Trophoblast cell (in vitro differentiated cells and primary cell): Measurements from ENCODE around the gene C15orf39. TPM values are rescaled to one million over a fixed set of nuclear protein-coding genes. Genes with fewer than 3 reads are reported as not detected.

ENCODE experiments used
- DNase-seq, 2 donors: peaks; one replicate each; pipeline ENCODE4 v3.0.0-alpha.2; 2016
- H2AFZ ChIP-seq: 2 replicates; pipeline ENCODE4 v1.6.1; 2013; ENCODE audit warnings: low read length, moderate library complexity, mild to moderate bottlenecking; ENCODE audit not compliant: insufficient read depth, poor library complexity
- H2AK5ac ChIP-seq: 2 replicates; pipeline ENCODE4 v1.6.1; 2013; ENCODE audit warnings: mild to moderate bottlenecking, low read length
- H2BK120ac ChIP-seq: 2 replicates; pipeline ENCODE4 v1.6.1; 2013; ENCODE audit warnings: low read length, mild to moderate bottlenecking, moderate library complexity; ENCODE audit not compliant: insufficient read depth, poor library complexity
- H2BK12ac ChIP-seq: 2 replicates; pipeline ENCODE4 v1.6.1; 2013; ENCODE audit warnings: mild to moderate bottlenecking, low read length, moderate library complexity
- H2BK5ac ChIP-seq: 2 replicates; pipeline ENCODE4 v1.6.1; 2013; ENCODE audit warnings: low read length, low read depth, moderate library complexity, mild to moderate bottlenecking; ENCODE audit not compliant: poor library complexity
- H3K14ac ChIP-seq: 2 replicates; pipeline ENCODE4 v1.6.1; 2013; ENCODE audit warnings: mild to moderate bottlenecking, low read length
- H3K18ac ChIP-seq: 2 replicates; pipeline ENCODE4 v1.6.1; 2013; ENCODE audit warnings: mild to moderate bottlenecking, low read length
- H3K23ac ChIP-seq: 2 replicates; pipeline ENCODE4 v1.6.1; 2013; ENCODE audit warnings: low read length
- H3K27ac ChIP-seq: 2 replicates; pipeline ENCODE4 v1.5.1; 2013; ENCODE audit warnings: low read depth, mild to moderate bottlenecking, inconsistent platforms, low read length, moderate library complexity
- H3K27me3 ChIP-seq: 2 replicates; pipeline ENCODE4 v1.6.1; 2013; ENCODE audit warnings: inconsistent platforms, mild to moderate bottlenecking, low read length, moderate library complexity; ENCODE audit not compliant: insufficient read depth
- H3K36me3 ChIP-seq, 2 experiments: 1 replicate in 1 of 2; 2 replicates in 1 of 2; pipeline ENCODE4 v1.6.1; 2013; ENCODE audit warnings: low read length in 2 of 2, mild to moderate bottlenecking in 2 of 2, moderate library complexity in 1 of 2; ENCODE audit not compliant: insufficient read depth in 2 of 2, control insufficient read depth in 1 of 2
- H3K4ac ChIP-seq: 2 replicates; pipeline ENCODE4 v1.6.1; 2013; ENCODE audit warnings: low read depth, mild to moderate bottlenecking, low read length, moderate library complexity
- H3K4me1 ChIP-seq, 2 experiments: 1 replicate in 1 of 2; 2 replicates in 1 of 2; pipeline ENCODE4 v1.6.1; 2013; ENCODE audit warnings: low read length in 2 of 2, mild to moderate bottlenecking in 2 of 2, moderate library complexity in 1 of 2; ENCODE audit not compliant: insufficient read depth in 2 of 2, control insufficient read depth in 1 of 2
- H3K4me2 ChIP-seq: 2 replicates; pipeline ENCODE4 v1.6.1; 2013; ENCODE audit warnings: inconsistent platforms, mild to moderate bottlenecking, low read length, moderate library complexity
- H3K4me3 ChIP-seq: 2 replicates; pipeline ENCODE4 v1.5.1; 2013; ENCODE audit warnings: mild to moderate bottlenecking, low read depth, low read length, inconsistent platforms
- H3K79me1 ChIP-seq: one replicate; pipeline ENCODE4 v1.6.1; 2013; ENCODE audit warnings: low read length
- H3K79me2 ChIP-seq: 2 replicates; pipeline ENCODE4 v1.6.1; 2013; ENCODE audit warnings: low read length, mild to moderate bottlenecking; ENCODE audit not compliant: control insufficient read depth, insufficient read depth, poor library complexity
- H3K9ac ChIP-seq: 2 replicates; pipeline ENCODE4 v1.6.1; 2013; ENCODE audit warnings: mild to moderate bottlenecking, low read length
- H3K9me3 ChIP-seq: 2 replicates; pipeline ENCODE4 v1.6.1; 2013; ENCODE audit warnings: low read depth, mild to moderate bottlenecking, control low read depth, inconsistent platforms, low read length; ENCODE audit not compliant: insufficient read depth
- H4K12ac ChIP-seq: 2 replicates; pipeline ENCODE4 v1.6.1; 2013; ENCODE audit warnings: low read depth, mild to moderate bottlenecking, low read length, moderate library complexity
- H4K8ac ChIP-seq: 2 replicates; pipeline ENCODE4 v1.6.1; 2013; ENCODE audit warnings: low read depth, mild to moderate bottlenecking, low read length, moderate library complexity
- H4K91ac ChIP-seq: one replicate; pipeline ENCODE4 v1.6.1; 2013; ENCODE audit warnings: low read depth, mild to moderate bottlenecking, low read length, moderate library complexity
- WGBS: extraction: QIAGEN DNeasy Blood & Tissue Kit; methylation state at CpG from one replicate; pipeline ENCODE4 v1.1.7; 2013; ENCODE audit warnings: missing lambda C conversion rate; ENCODE audit not compliant: insufficient read length, insufficient coverage; ENCODE audit errors: extremely low coverage; 5-methylcytosine and 5-hydroxymethylcytosine counted together
- polyA plus RNA-seq: library from polyadenylated mRNA; stranded (reverse); fragments of 200-250 nt; gene quantifications from 2 replicates; pipeline ENCODE4 v1.2.3, GENCODE V29; 2013

The C15orf39 gene
- polyA plus RNA-seq = 9.6 and 9.8 TPM in 2 replicates

DNA sequence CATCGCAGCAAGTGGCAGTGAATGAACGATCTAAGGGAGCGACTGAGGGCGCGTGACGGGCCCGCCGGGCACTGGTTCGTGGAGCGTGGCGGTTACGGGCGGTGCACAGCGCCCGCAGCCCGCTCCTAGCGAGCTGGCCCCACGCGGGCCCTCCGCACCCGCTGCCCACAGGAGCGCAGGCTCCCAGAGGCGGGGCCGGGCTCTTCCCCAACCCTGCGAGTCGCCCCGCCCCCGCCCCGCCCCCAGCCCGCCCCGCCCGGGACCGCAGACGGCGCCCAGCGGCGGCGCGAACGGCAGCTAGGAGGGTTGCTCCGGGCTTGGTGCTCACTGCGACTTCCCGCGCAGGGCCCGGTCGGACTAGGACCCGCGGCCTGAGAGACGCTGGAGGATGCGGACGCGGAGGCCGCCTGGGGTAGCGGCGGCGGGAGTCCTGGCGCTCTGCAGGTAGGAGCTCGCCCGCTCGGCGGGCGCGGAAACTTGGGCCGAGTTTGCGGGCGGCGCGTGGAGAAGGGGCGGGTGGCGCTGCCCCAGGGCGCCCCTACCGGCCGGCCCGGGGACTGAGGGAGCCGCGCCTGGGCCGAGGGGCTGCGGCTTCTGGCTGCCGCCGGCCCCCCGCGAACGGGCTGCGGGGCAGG lies at the start of gene C15orf39:
Gene C15orf39, plus strand, starts transcription at position 267 of the 635 bp plus-strand sequence. CDS start 4,167 bp downstream, outside the sequence.
- Histone ChIP-seq H3K27ac (peak within 1 kb of the TSS; percentile 21), H3K14ac (peak within 1 kb of the TSS; percentile 90), H3K23ac (no peak within 1 kb of the TSS), H3K79me2 (peaks cover 14% of the 10 kb centered on the region), H3K4me3 (peak within 1 kb of the TSS; percentile 88), H3K79me1 (peaks cover 20% of the 10 kb centered on the region), H2BK12ac (peak within 1 kb of the TSS; percentile 65), H3K4me2 (peak within 1 kb of the TSS; percentile 92), H3K27me3 (no peaks in the 10 kb centered on the region), H2AK5ac (no peak within 1 kb of the TSS), H3K9me3 (no peaks in the 10 kb centered on the region), H2AFZ (peak within 1 kb of the TSS; percentile 92), H3K36me3 (peaks cover 7 to 9% of the 10 kb centered on the region in 2 experiments), H3K4me1 (peaks cover 18 to 23% of the 10 kb centered on the region in 2 experiments), H3K18ac (peak within 1 kb of the TSS; percentile 98), H4K12ac (peak within 1 kb of the TSS; percentile 92), H2BK120ac (peak within 1 kb of the TSS; percentile 90), H2BK5ac (peak within 1 kb of the TSS; percentile 64), H4K91ac (peak within 1 kb of the TSS; percentile 91), H4K8ac (peak within 1 kb of the TSS; percentile 91), H3K4ac (peak within 1 kb of the TSS; percentile 96), H3K9ac (peak within 1 kb of the TSS; percentile 87)
- peak; percentile 90 for DNase-seq
- WGBS = no CpG with 5 or more reads among the region's 84 CpGs

- Histone ChIP-seq H3K18ac (no peak overlapping the region), H4K12ac (no peak overlapping the region), H3K4me1 (no peaks in the 10 kb centered on the region), H3K4ac (no peak overlapping the region), H2AK5ac (no peak overlapping the region), H3K4me3 (peak overlapping the region; percentile 8), H3K27ac (no peak overlapping the region), H4K8ac (no peak overlapping the region), H3K14ac (no peak overlapping the region), H3K9ac (no peak overlapping the region), H2AFZ (no peak overlapping the region), H3K36me3 (no peaks in the 10 kb centered on the region), H4K91ac (no peak overlapping the region), H2BK120ac (no peak overlapping the region), H2BK5ac (no peak overlapping the region), H3K9me3 (no peaks in the 10 kb centered on the region), H3K4me2 (no peak overlapping the region), H2BK12ac (no peak overlapping the region), H3K79me2 (no peaks in the 10 kb centered on the region), H3K23ac (no peak overlapping the region), H3K79me1 (no peaks in the 10 kb centered on the region), H3K27me3 (no peaks in the 10 kb centered on the region)
- no peak for DNase-seq
- WGBS = no CpG with 5 or more reads among the region's 2 CpGs
Measured at GRCh38 chr15:75152382-75153079, 49.2 kb upstream of the C15orf39 start.

GRCh38 chr15:75153087-75153486 lies 48.6 kb upstream of the C15orf39 start:
- H3K18ac ChIP-seq = no peak overlapping the region
- H2BK5ac ChIP-seq = no peak overlapping the region
- no peaks in the 10 kb centered on the region for H3K36me3 ChIP-seq
- no peak overlapping the region for H3K4me3 ChIP-seq
- no peak overlapping the region for H3K14ac ChIP-seq
- H2AK5ac ChIP-seq = no peak overlapping the region
- no peaks in the 10 kb centered on the region for H3K79me1 ChIP-seq
- no peak overlapping the region for H2BK12ac ChIP-seq
- H4K12ac ChIP-seq = no peak overlapping the region
- no peak overlapping the region for H2BK120ac ChIP-seq
- no peak overlapping the region for H3K4ac ChIP-seq
- H3K27me3 ChIP-seq = no peaks in the 10 kb centered on the region
- H3K4me2 ChIP-seq = no peak overlapping the region
- no peaks in the 10 kb centered on the region for H3K4me1 ChIP-seq
- no peak for DNase-seq
- H4K91ac ChIP-seq = no peak overlapping the region
- WGBS = no CpG with 5 or more reads among the region's 4 CpGs
- H3K23ac ChIP-seq = no peak overlapping the region
- no peak overlapping the region for H2AFZ ChIP-seq
- no peak overlapping the region for H3K27ac ChIP-seq
- no peak overlapping the region for H3K9ac ChIP-seq
- no peak overlapping the region for H4K8ac ChIP-seq
- H3K79me2 ChIP-seq = no peaks in the 10 kb centered on the region
- no peaks in the 10 kb centered on the region for H3K9me3 ChIP-seq

DNA sequence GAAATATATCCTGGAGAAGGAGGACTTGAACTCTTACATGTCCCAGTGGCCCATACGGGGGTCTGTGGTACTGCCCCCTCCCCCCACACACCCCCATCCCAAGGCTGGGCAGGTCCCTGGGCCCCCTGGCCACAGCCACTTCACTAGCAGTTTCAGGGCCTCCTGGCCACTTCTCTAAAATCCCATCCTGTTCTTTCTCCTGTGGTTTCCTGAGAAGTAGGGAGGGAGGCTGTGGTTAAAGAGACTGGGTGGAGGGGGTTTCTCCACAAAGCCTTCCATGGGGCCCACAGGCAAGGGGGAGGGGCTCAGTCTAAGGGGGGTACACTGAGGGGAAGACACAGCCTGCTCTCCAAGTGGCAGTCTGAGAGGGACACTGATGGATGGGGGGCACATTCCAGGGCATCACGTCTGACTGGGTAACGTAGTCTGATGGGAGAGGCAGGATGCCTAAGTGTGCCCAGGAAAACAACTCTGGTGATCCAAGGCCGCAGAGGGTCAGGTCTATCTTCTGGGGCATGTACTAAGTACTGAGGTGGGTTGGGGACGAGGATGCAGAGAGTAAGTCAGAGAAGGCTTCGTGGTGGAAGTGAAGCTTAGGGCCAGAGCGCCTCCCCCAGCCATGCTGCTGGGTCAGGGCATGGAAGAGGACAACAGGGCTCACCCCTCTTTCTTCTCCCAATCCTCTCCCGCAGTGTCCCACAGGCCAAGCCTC lies 48.0 kb upstream of the C15orf39 start:
- Histone ChIP-seq H4K91ac (no peak overlapping the region), H3K4me2 (no peak overlapping the region), H3K23ac (no peak overlapping the region), H2BK12ac (no peak overlapping the region), H4K8ac (no peak overlapping the region), H3K9me3 (no peaks in the 10 kb centered on the region), H3K27me3 (no peaks in the 10 kb centered on the region), H3K9ac (no peak overlapping the region), H3K79me1 (no peaks in the 10 kb centered on the region), H3K79me2 (no peaks in the 10 kb centered on the region), H3K36me3 (no peaks in the 10 kb centered on the region), H4K12ac (no peak overlapping the region), H3K4ac (no peak overlapping the region), H3K27ac (no peak overlapping the region), H3K14ac (no peak overlapping the region), H2BK120ac (no peak overlapping the region), H2AFZ (no peak overlapping the region), H3K4me1 (no peaks in the 10 kb centered on the region), H2BK5ac (no peak overlapping the region), H3K18ac (no peak overlapping the region), H2AK5ac (no peak overlapping the region), H3K4me3 (no peak overlapping the region)
- DNase-seq = no peak
- no CpG with 5 or more reads among the region's 8 CpGs for WGBS
